Gastroesophageal sphincter (tissue), 3 donors: ENCODE results near the gene USP31.

Experiments used
- EP300 ChIP-seq: sonication (generic); formaldehyde crosslinking; IDR thresholded peaks from one replicate; pipeline ENCODE4 v1.6.1; 2017; ENCODE audit warnings: antibody characterized with exemption, mild to moderate bottlenecking
- TF ChIP-seq, protein P1 (sequence below), 4 experiments: fragments of 200-600 bp in 2 of 4; fragments of 450-650 bp in 2 of 4; sonication (generic) in 1 of 4; IDR thresholded peaks; one replicate each; pipeline ENCODE4 v1.5.1; 2017 to 2019; ENCODE audit warnings: antibody characterized with exemption in 4 of 4, mild to moderate bottlenecking in 2 of 4, moderate library complexity in 2 of 4

DNA sequence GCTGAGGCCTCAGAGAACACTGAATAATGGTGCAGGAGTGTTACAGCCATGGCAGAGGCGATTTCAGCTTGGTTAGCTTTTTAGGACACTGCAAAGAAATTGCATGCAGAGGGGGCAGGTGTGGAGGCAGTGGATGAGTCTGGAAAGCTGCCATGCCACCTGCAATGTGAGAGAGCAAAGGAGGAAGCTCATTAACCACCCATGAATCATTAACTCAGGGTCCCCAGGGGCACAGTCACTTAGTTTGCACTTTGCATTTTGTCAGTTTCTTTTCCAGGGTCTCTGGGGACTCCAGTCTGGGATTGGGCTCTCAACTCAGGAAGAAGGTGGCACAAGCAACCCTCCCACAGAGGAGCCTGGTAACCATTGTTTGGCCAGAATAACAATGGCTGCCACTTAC lies 132.9 kb downstream of the USP31 start:
- no peak for TF ChIP-seq EP300
- TF ChIP-seq, protein P1, sequence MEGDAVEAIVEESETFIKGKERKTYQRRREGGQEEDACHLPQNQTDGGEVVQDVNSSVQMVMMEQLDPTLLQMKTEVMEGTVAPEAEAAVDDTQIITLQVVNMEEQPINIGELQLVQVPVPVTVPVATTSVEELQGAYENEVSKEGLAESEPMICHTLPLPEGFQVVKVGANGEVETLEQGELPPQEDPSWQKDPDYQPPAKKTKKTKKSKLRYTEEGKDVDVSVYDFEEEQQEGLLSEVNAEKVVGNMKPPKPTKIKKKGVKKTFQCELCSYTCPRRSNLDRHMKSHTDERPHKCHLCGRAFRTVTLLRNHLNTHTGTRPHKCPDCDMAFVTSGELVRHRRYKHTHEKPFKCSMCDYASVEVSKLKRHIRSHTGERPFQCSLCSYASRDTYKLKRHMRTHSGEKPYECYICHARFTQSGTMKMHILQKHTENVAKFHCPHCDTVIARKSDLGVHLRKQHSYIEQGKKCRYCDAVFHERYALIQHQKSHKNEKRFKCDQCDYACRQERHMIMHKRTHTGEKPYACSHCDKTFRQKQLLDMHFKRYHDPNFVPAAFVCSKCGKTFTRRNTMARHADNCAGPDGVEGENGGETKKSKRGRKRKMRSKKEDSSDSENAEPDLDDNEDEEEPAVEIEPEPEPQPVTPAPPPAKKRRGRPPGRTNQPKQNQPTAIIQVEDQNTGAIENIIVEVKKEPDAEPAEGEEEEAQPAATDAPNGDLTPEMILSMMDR (IDR thresholded peaks at IDR 0.05) = no peak
